ENCODE data around the gene TSC22D2.

Gene TSC22D2

DNA sequence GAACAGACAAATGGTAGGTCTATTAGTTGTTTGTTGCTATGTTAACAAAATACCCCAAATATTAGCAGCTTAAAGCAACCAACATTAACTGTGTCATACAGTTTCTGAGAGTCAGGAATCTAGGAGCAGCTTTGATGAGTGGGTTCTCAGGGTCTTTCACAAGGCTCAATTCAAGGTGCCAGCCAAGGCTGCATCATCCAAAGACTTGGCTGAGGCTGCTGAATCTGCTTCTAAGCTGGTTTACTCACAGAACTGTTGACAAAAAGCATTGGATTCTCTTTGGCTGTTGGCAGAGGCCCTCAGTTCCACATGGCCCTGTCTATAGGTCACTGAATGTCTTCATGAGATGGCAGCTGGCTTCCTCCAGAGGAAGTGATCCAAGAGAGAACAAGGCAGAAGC, 40.3 kb upstream of the TSC22D2 start:
- Histone ChIP-seq H3K9me2 (replicated peaks; ENCODE audit: low read depth, low read length) (no peaks in the 10 kb centered on the region), H3K27me3 (ENCODE audit: insufficient read depth, low read length, poor library complexity, severe bottlenecking) (no peaks in the 10 kb centered on the region), H3K36me3 (ENCODE audit: insufficient read depth, low read length) (no peaks in the 10 kb centered on the region), H2AFZ (ENCODE audit: low read length) (no peak overlapping the region), H3K9ac (ENCODE audit: low read depth, low read length, poor library complexity, severe bottlenecking) (no peak overlapping the region), H3K4me3 (ENCODE audit: low read length, poor library complexity, severe bottlenecking) (no peak overlapping the region), H3K4me2 (ENCODE audit: low read depth, low read length, poor library complexity, severe bottlenecking) (no peak overlapping the region), H3K79me2 (ENCODE audit: insufficient read depth, low read length) (no peaks in the 10 kb centered on the region), H3K9me3 (ENCODE audit: insufficient read depth, low read depth, low read length) (no peaks in the 10 kb centered on the region), H4K20me1 (ENCODE audit: insufficient read depth, low read length, poor library complexity, severe bottlenecking) (no peaks in the 10 kb centered on the region), H3K4me1 (ENCODE audit: insufficient read depth, low read length, poor library complexity, severe bottlenecking) (no peaks in the 10 kb centered on the region), H3F3A (ENCODE audit: low read depth) (no peaks in the 10 kb centered on the region)
- no peak for TF ChIP-seq EZH2phosphoT487 (IDR thresholded peaks at IDR 0.05; ENCODE audit: borderline replicate concordance)
- TF ChIP-seq, protein P1, sequence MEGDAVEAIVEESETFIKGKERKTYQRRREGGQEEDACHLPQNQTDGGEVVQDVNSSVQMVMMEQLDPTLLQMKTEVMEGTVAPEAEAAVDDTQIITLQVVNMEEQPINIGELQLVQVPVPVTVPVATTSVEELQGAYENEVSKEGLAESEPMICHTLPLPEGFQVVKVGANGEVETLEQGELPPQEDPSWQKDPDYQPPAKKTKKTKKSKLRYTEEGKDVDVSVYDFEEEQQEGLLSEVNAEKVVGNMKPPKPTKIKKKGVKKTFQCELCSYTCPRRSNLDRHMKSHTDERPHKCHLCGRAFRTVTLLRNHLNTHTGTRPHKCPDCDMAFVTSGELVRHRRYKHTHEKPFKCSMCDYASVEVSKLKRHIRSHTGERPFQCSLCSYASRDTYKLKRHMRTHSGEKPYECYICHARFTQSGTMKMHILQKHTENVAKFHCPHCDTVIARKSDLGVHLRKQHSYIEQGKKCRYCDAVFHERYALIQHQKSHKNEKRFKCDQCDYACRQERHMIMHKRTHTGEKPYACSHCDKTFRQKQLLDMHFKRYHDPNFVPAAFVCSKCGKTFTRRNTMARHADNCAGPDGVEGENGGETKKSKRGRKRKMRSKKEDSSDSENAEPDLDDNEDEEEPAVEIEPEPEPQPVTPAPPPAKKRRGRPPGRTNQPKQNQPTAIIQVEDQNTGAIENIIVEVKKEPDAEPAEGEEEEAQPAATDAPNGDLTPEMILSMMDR (conservative IDR thresholded peaks at IDR 0.05; ENCODE audit: low read length) = no peak

DNA sequence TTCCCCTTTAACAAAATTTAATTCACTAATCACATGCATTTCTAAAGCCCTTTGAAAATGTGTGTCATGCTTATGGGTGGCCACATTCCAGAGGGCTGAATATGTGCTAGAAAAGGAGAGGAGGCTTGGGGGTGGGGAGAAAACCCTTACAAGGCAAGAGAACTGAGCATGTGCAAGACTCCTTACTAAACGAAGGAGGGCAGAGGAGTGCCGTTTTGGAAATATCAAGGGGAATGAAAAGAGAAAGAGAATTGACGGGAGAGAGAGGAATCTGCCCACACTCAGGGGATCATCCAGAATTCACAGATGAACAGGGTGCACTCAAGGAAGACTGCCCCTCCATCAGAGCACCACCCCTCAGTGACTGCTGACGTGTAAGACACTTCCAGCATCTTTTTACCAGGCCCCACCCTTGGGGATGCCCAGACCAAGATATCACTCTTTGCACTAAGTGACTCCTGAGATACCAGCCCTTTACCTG, 37.9 kb upstream of the TSC22D2 start:
- Histone ChIP-seq H3K9ac (ENCODE audit: low read depth, low read length, poor library complexity, severe bottlenecking) (no peak overlapping the region), H4K20me1 (ENCODE audit: insufficient read depth, low read length, poor library complexity, severe bottlenecking) (no peaks in the 10 kb centered on the region), H3K9me3 (ENCODE audit: insufficient read depth, low read depth, low read length) (no peaks in the 10 kb centered on the region), H3K79me2 (ENCODE audit: insufficient read depth, low read length) (no peaks in the 10 kb centered on the region), H3K4me1 (ENCODE audit: insufficient read depth, low read length, poor library complexity, severe bottlenecking) (no peaks in the 10 kb centered on the region), H2AFZ (ENCODE audit: low read length) (0 out of 2 replicates have a peak overlapping the region, but pooled peaks have one; percentile 3), H3K9me2 (replicated peaks; ENCODE audit: low read depth, low read length) (no peaks in the 10 kb centered on the region), H3K4me2 (ENCODE audit: low read depth, low read length, poor library complexity, severe bottlenecking) (no peak overlapping the region), H3K27me3 (ENCODE audit: insufficient read depth, low read length, poor library complexity, severe bottlenecking) (no peaks in the 10 kb centered on the region), H3K4me3 (ENCODE audit: low read length, poor library complexity, severe bottlenecking) (no peak overlapping the region), H3F3A (ENCODE audit: low read depth) (no peaks in the 10 kb centered on the region), H3K36me3 (ENCODE audit: insufficient read depth, low read length) (no peaks in the 10 kb centered on the region)
- no peak for TF ChIP-seq EZH2phosphoT487 (IDR thresholded peaks at IDR 0.05; ENCODE audit: borderline replicate concordance)
- TF ChIP-seq, protein P1 (conservative IDR thresholded peaks at IDR 0.05; ENCODE audit: low read length) = no peak

DNA sequence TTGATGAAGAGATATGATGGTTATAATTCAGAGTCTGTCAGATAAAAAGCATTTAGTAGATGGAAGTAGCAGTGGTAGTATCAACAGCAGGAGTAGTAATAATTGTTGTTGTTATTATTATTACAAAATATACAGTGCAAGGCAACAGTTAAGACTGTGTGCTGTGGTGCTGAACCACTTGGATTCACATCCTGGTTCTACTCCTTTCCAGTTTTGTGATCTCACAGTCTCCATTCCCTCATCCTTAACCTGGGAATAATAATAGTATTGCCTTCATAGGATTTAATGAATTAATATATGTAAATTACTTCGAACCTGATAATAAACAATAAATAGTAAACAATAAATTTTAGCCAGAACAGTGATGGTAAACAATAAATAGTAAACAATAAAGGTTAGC, 37.1 kb upstream of the TSC22D2 start:
- Histone ChIP-seq H3K4me3 (ENCODE audit: low read length, poor library complexity, severe bottlenecking) (no peak overlapping the region), H3K9ac (ENCODE audit: low read depth, low read length, poor library complexity, severe bottlenecking) (no peak overlapping the region), H4K20me1 (ENCODE audit: insufficient read depth, low read length, poor library complexity, severe bottlenecking) (no peaks in the 10 kb centered on the region), H3K36me3 (ENCODE audit: insufficient read depth, low read length) (no peaks in the 10 kb centered on the region), H3K4me2 (ENCODE audit: low read depth, low read length, poor library complexity, severe bottlenecking) (no peak overlapping the region), H3K9me3 (ENCODE audit: insufficient read depth, low read depth, low read length) (no peaks in the 10 kb centered on the region), H2AFZ (ENCODE audit: low read length) (no peak overlapping the region), H3K27me3 (ENCODE audit: insufficient read depth, low read length, poor library complexity, severe bottlenecking) (no peaks in the 10 kb centered on the region), H3K79me2 (ENCODE audit: insufficient read depth, low read length) (no peaks in the 10 kb centered on the region), H3K9me2 (replicated peaks; ENCODE audit: low read depth, low read length) (no peaks in the 10 kb centered on the region), H3K4me1 (ENCODE audit: insufficient read depth, low read length, poor library complexity, severe bottlenecking) (no peaks in the 10 kb centered on the region), H3F3A (ENCODE audit: low read depth) (no peaks in the 10 kb centered on the region)
- no peak for TF ChIP-seq EZH2phosphoT487 (IDR thresholded peaks at IDR 0.05; ENCODE audit: borderline replicate concordance)
- TF ChIP-seq, protein P1 (conservative IDR thresholded peaks at IDR 0.05; ENCODE audit: low read length) = no peak
